HEK293T (cell line): Measurements from ENCODE around the gene OR6A2.

Source experiments
- ARNT ChIP-seq: fragments of 450-650 bp; IDR thresholded peaks from 2 replicates; pipeline ENCODE4 v1.6.1; 2017; ENCODE audit warnings: mild to moderate bottlenecking
- ELF4 ChIP-seq: fragments of 450-650 bp; IDR thresholded peaks from 2 replicates; pipeline ENCODE4 v1.6.1; 2017; ENCODE audit warnings: antibody characterized with exemption
- L3MBTL2 ChIP-seq: fragments of 450-650 bp; conservative IDR thresholded peaks from 2 replicates; pipeline ENCODE4 v1.6.1; 2016; ENCODE audit warnings: mild to moderate bottlenecking
- NFRKB ChIP-seq: fragments of 450-650 bp; IDR thresholded peaks from 2 replicates; pipeline ENCODE4 v1.6.1; 2016; ENCODE audit warnings: mild to moderate bottlenecking, moderate library complexity
- TF ChIP-seq, protein P1 (sequence below): fragments of 450-650 bp; IDR thresholded peaks from 2 replicates; pipeline ENCODE4 v1.6.1; 2016

DNA sequence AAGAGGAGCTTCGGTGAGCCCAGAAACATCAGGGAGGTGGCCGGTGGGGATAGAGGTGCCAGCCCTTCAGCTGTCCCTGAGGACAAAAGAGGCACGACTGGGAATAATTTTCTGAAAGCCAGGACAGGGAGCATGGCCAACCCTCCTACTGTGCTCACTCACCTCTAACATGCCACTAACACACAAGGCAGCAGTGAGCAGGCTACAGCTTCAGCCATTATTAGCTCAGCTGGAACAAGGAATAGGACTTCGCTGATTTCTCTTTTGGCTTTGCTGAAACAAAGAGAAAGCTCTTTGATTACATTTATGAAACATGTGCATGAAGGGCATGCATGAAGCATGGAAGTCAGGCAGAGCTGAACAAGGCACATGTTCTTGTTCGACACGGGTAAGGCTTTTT lies 33.9 kb upstream of the OR6A2 start:
- TF ChIP-seq L3MBTL2 (no peak), NFRKB (no peak), ARNT (no peak), ELF4 (no peak)
- TF ChIP-seq, protein P1, sequence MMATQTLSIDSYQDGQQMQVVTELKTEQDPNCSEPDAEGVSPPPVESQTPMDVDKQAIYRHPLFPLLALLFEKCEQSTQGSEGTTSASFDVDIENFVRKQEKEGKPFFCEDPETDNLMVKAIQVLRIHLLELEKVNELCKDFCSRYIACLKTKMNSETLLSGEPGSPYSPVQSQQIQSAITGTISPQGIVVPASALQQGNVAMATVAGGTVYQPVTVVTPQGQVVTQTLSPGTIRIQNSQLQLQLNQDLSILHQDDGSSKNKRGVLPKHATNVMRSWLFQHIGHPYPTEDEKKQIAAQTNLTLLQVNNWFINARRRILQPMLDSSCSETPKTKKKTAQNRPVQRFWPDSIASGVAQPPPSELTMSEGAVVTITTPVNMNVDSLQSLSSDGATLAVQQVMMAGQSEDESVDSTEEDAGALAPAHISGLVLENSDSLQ = no peak
